Spleen (tissue), 11 donors: ENCODE results near the gene RABAC1. TPM values are rescaled to one million over a fixed set of nuclear protein-coding genes. Genes with fewer than 3 reads are reported as not detected.
A peak's percentile ranks its signal among the peaks of the same experiment; 100 is the strongest.

Experiments used
- DNase-seq: peaks from one replicate; pipeline ENCODE4 v3.0.0-alpha.2; 2020
- H3K27ac ChIP-seq, 8 donors: fragments of 200-600 bp; sonication (generic) in 7 of 8; 1 replicate in 4 of 8; 2 replicates in 4 of 8; pipeline versions ENCODE4 v1.5.0 to v1.8.0; 2016 to 2021; ENCODE audit warnings: inconsistent platforms in 4 of 8, mild to moderate bottlenecking in 4 of 8, moderate library complexity in 1 of 8
- H3K27me3 ChIP-seq, 7 donors: fragments of 200-600 bp; sonication (generic) in 6 of 7; replicated peaks in 1 of 7; 1 replicate in 4 of 7; 2 replicates in 3 of 7; pipeline versions ENCODE4 v1.5.0 to v1.8.0; 2016 to 2021; ENCODE audit warnings: inconsistent platforms in 3 of 7, mild to moderate bottlenecking in 1 of 7
- H3K36me3 ChIP-seq, 6 donors: fragments of 200-600 bp; sonication (generic) in 5 of 6; 1 replicate in 4 of 6; 2 replicates in 2 of 6; pipeline versions ENCODE4 v1.5.0 to v1.8.0; 2016 to 2021; ENCODE audit warnings: inconsistent platforms in 2 of 6
- H3K4me1 ChIP-seq, 6 donors: fragments of 200-600 bp; sonication (generic) in 5 of 6; 1 replicate in 3 of 6; 2 replicates in 3 of 6; pipeline versions ENCODE4 v1.5.0 to v1.8.0; 2016 to 2021; ENCODE audit warnings: inconsistent platforms in 3 of 6
- H3K4me3 ChIP-seq, 8 donors: fragments of 200-600 bp; sonication (generic) in 7 of 8; 1 replicate in 4 of 8; 2 replicates in 4 of 8; pipeline versions ENCODE4 v1.5.0 to v1.8.0; 2016 to 2021; ENCODE audit warnings: inconsistent platforms in 4 of 8, mild to moderate bottlenecking in 4 of 8, moderate library complexity in 2 of 8
- H3K9me3 ChIP-seq, 8 donors: fragments of 200-600 bp; sonication (generic) in 7 of 8; 1 replicate in 4 of 8; 2 replicates in 4 of 8; pipeline versions ENCODE4 v1.5.0 to v1.8.0; 2016 to 2021; ENCODE audit warnings: inconsistent platforms in 4 of 8
- CTCF ChIP-seq, 11 experiments: fragments of 200-600 bp in 7 of 11; fragments of 450-650 bp in 4 of 11; sonication (generic) in 4 of 11; IDR thresholded peaks in 8 of 11; conservative IDR thresholded peaks in 3 of 11; 1 replicate in 7 of 11; 2 replicates in 4 of 11; pipeline versions ENCODE4 v1.4.0 to v1.8.0; 2016 to 2021; ENCODE audit warnings: antibody characterized with exemption in 11 of 11, inconsistent platforms in 4 of 11, mild to moderate bottlenecking in 1 of 11
- POLR2A ChIP-seq, 3 donors: fragments of 450-650 bp; IDR thresholded peaks; one replicate each; pipeline ENCODE4 v1.5.1; 2017; ENCODE audit warnings: antibody characterized with exemption in 3 of 3, mild to moderate bottlenecking in 1 of 3
- POLR2AphosphoS5 ChIP-seq, 3 donors: sonication (generic); formaldehyde crosslinking; IDR thresholded peaks; one replicate each; pipeline ENCODE4 v1.5.1; 2017; ENCODE audit warnings: antibody characterized with exemption in 3 of 3
- WGBS, 5 donors: extraction: QIAGEN DNeasy Blood & Tissue Kit in 3 of 5; methylation state at CpG; one replicate each; pipeline versions ENCODE4 v1.1.5 to v1.1.7; 2013 to 2018; 5-methylcytosine and 5-hydroxymethylcytosine counted together
- intact Hi-C: fragments of 100-400 bp; cut with DNase I; formaldehyde crosslinking; loops from one replicate; pipeline ENCODE4 v1.15.0; 2023; ENCODE audit warnings: low total_unique reads
- polyA plus RNA-seq, 3 donors: library from polyadenylated mRNA; stranded (reverse); fragments of 200-250 nt; gene quantifications; one replicate each; pipeline ENCODE4 v1.2.1, GENCODE V29; 2013
- total RNA-seq, 7 donors: library from RNA; depleted of rRNA in 3 of 7; stranded (reverse); fragments of >200 nt in 3 of 7; fragmentation: NEBNext Ultra II Directional in 4 of 7; extraction: Animal tissue kit (Norgen Biotek cat#: 25700) in 4 of 7; gene quantifications; one replicate each; pipeline versions ENCODE4 v1.1.0 to v1.2.1, GENCODE V29; 2016 to 2021
- donor health status: healthy with polysubstance abuse.
- donor health status: DM: no; HTN: no; CAD: no; lungs with moderate emphysema.
- donor health status: DM: no; HTN: no; CAD: no.
- donor health status: Bipolar disorder and iron deficiency.
- donor health status: healthy.
- donor health status: DM: no; HTN: no; CAD: no.
- donor health status: DM: yes; HTN: yes; CAD: no.

The RABAC1 gene
- total and polyA plus RNA-seq, 10 donors: 85.6 to 165 (median 134) TPM

- Histone ChIP-seq H3K36me3 (no peaks in the 10 kb centered on the region), H3K27me3 (peaks cover 0 to 81% (median 23%) of the 10 kb centered on the region in 7 donors), H3K9me3 (no peaks in the 10 kb centered on the region), H3K27ac (peak overlapping the region in 1 of 8 donors; percentile 10), H3K4me1 (peaks cover 0 to 79% (median 27%) of the 10 kb centered on the region in 6 donors), H3K4me3 (no peak overlapping the region)
- TF ChIP-seq POLR2A (IDR thresholded peaks at IDR 0.05) (no peak), POLR2AphosphoS5 (IDR thresholded peaks at IDR 0.05) (peak in 2 of 3 donors; percentile 21 to 54), CTCF (IDR thresholded peaks at IDR 0.05 in 8 of 11, conservative IDR thresholded peaks at IDR 0.05 in 3 of 11) (peak; percentile 74 to 94 (median 89))
- intact Hi-C loops: no loop called here
- WGBS, 5 donors: 27 to 36% (median 31%) methylated on average over 7 of the region's 7 CpGs
- peak; percentile 93 for DNase-seq
These were observed 24.2 kb downstream of the RABAC1 start for GRCh38 chr19:41934849-41935374.

- intact Hi-C loops: no loop called here
- H3K36me3 ChIP-seq: no peaks in the 10 kb centered on the region
- peaks cover 2 to 85% (median 32%) of the 10 kb centered on the region in 6 donors for H3K4me1 ChIP-seq
- no peak for TF ChIP-seq CTCF (IDR thresholded peaks at IDR 0.05 in 8 of 11, conservative IDR thresholded peaks at IDR 0.05 in 3 of 11)
- TF ChIP-seq POLR2A (IDR thresholded peaks at IDR 0.05): no peak
- TF ChIP-seq POLR2AphosphoS5 (IDR thresholded peaks at IDR 0.05): no peak
- H3K27me3 ChIP-seq: peaks cover 0 to 87% (median 24%) of the 10 kb centered on the region in 7 donors
- H3K9me3 ChIP-seq: no peaks in the 10 kb centered on the region
- peak overlapping the region in 1 of 8 donors; percentile 36 for H3K27ac ChIP-seq
- 50 to 67% (median 55%) methylated on average over 6 to 7 of the region's 7 CpGs for WGBS, 5 donors
- no peak overlapping the region for H3K4me3 ChIP-seq
- no peak for DNase-seq
These were observed 25.3 kb downstream of the RABAC1 start for GRCh38 chr19:41933693-41934426.

GRCh38 chr19:41932720-41933332 lies 26.3 kb downstream of the RABAC1 start:
- no peaks in the 10 kb centered on the region for H3K9me3 ChIP-seq
- no peak overlapping the region for H3K27ac ChIP-seq
- intact Hi-C loops: no loop called here
- H3K36me3 ChIP-seq: no peaks in the 10 kb centered on the region
- no peak for DNase-seq
- peaks cover 10 to 91% (median 39%) of the 10 kb centered on the region in 6 donors for H3K4me1 ChIP-seq
- WGBS, 5 donors: 55 to 84% (median 74%) methylated on average over 29 of the region's 29 CpGs
- no peak overlapping the region for H3K4me3 ChIP-seq
- TF ChIP-seq POLR2AphosphoS5 (IDR thresholded peaks at IDR 0.05) (no peak), CTCF (IDR thresholded peaks at IDR 0.05 in 8 of 11, conservative IDR thresholded peaks at IDR 0.05 in 3 of 11) (no peak), POLR2A (IDR thresholded peaks at IDR 0.05) (no peak)
- H3K27me3 ChIP-seq: peaks cover 0 to 93% (median 34%) of the 10 kb centered on the region in 7 donors

GRCh38 chr19:41932259-41932719 lies 26.8 kb downstream of the RABAC1 start:
- intact Hi-C loops: no loop called here
- Histone ChIP-seq H3K27me3 (peaks cover 0 to 94% (median 39%) of the 10 kb centered on the region in 7 donors), H3K4me3 (no peak overlapping the region), H3K36me3 (no peaks in the 10 kb centered on the region), H3K27ac (no peak overlapping the region), H3K9me3 (no peaks in the 10 kb centered on the region), H3K4me1 (peaks cover 10 to 91% (median 41%) of the 10 kb centered on the region in 6 donors)
- WGBS, 5 donors: 47 to 63% (median 49%) methylated on average over 11 of the region's 11 CpGs
- no peak for TF ChIP-seq POLR2AphosphoS5 (IDR thresholded peaks at IDR 0.05)
- no peak for TF ChIP-seq CTCF (IDR thresholded peaks at IDR 0.05 in 8 of 11, conservative IDR thresholded peaks at IDR 0.05 in 3 of 11)
- TF ChIP-seq POLR2A (IDR thresholded peaks at IDR 0.05): no peak
- no peak for DNase-seq
